ENCODE data around the gene DCN.

The DCN gene

DNA sequence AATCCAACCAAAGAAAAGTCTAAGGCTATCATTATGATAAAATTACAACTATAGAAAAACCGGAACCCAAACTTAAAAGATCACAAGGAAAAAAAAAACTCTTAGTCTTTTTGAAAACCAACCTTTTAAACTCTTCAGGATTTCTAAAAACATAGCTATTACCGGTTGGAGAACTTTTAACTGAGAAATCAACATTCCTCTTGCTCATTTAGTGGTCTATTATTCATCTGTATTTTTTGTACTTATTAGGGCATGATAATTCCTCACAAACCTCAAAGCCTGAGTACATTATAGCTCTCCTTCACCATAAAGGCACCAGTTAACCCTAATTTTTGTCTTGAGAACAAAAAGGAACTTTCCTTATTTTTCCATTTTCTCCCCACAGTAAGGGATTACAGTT is 81.7 kb downstream of the DCN start:
- DNase-seq (ENCODE audit: low read depth): no peak

GRCh38 chr12:91099836-91100235 is 82.8 kb downstream of the DCN start:
- DNase-seq (ENCODE audit: low read depth): no peak

DNA sequence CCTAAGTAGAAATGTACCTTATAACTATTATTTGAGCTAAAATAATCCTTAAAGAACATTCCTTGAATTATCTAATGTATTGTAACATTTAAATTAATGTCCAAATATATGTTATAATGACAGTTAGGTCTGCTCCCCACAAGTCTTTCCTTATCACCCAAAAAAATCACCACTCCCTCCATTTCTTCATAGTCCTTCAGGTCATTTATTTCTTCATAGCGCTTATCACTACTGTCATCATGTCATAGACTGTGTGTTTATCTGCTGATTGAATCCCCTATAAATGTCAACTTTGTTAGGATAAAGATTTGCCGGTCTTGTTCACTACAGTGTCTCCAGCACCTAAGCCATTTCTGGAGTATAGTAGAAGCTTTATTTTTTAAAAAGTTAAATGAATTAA is 83.3 kb downstream of the DCN start:
- no peak for DNase-seq (ENCODE audit: low read depth)

DNA sequence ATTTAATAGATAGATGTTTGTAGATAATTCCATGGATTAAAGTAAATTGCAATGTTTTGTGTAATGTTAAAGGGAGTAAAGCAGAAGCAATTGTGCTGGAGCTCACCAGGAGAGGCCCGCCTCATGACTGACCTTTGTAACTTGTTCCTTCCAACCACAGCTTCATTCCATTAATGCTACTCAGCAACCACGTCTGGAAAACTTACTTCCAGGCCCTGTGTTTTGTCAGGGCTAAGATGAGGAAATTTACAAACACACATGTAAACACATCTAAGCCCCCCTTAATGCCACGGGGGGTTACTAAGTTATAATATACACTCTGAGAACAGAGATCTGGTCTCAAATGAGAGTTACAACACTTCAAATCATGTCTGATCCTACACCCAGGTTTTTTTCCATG is 83.7 kb downstream of the DCN start:
- peak; percentile 79 for DNase-seq (ENCODE audit: low read depth)

DNA sequence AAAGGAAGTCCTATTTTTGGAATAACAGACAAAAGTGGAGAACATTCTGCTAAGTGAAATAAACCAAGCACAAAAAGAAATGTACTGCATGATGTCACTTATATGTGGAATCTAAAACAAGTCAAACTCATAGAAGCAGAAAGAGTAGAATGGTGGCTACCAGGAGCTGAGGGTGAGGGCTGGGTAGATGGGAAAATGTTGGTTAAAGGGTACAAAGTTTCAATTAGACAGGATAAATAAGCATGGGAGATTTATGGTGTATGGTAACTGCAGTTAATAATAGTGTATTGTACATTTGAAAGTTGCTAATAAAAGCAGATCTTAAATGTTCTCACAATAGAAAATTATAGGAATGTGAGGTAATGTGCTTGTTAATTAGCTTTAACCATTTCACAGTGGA is 84.2 kb downstream of the DCN start:
- no peak for DNase-seq (ENCODE audit: low read depth)

DNA sequence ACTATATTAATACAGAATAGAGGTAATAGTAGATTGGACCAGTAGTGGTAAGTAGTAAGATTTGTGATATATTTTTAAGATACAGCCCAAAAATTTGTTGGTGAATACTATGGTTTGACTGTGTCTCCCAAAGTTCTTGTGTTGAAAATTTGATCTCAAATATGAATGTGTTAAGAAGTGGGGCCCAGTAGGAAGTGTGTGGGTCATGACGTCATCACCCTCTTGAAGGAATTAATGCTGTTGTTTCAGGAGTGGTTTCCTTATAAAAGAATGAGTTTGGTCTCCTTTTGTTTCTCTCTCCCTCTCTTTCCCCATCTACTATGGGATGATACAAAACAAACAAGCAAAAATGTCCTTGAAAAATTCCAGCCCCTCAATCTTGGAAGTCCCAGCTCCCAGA is 87.7 kb downstream of the DCN start:
- no peak for DNase-seq (ENCODE audit: low read depth)

- no peak for DNase-seq (ENCODE audit: low read depth)
These were observed 88.5 kb downstream of the DCN start for GRCh38 chr12:91094032-91094662.

DNA sequence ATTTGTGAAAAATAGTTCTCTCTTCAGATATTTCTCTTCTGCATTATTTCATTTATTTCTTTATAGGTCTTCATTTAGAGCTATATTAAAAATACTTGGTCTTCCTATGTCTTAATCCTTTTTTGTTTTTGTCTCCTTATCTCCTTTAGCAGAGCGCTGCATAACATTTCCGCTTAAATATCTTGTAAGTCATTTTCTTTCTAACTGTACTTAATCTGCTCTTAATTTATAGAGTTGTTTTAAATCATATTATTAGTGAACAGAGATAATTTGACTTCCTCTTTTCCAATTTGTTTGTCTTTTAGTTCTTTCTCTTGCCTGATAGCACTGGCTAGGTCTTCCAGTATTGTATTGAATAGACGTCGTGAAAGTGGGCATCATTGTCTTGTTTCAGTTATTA is 89.3 kb downstream of the DCN start:
- no peak for DNase-seq (ENCODE audit: low read depth)

- DNase-seq (ENCODE audit: low read depth): no peak
These were observed 90.5 kb downstream of the DCN start for GRCh38 chr12:91091916-91092715.
